OCI-LY3 (cell line): ENCODE data around the gene PPHLN1.

ENCODE experiments used
- EZH2phosphoT487 ChIP-seq: fragments of 200-600 bp; shearing (Covaris generic); IDR thresholded peaks from 2 replicates; pipeline ENCODE4 v1.6.1; 2018; ENCODE audit warnings: antibody characterized with exemption, mixed run types, low read depth
- TF ChIP-seq, protein P1 (sequence below): fragments of 200-600, 300-600 bp; sonication (generic); IDR thresholded peaks from 2 replicates; pipeline ENCODE4 v1.5.1; 2014; ENCODE audit warnings: antibody characterized with exemption, low read length, low read depth

DNA sequence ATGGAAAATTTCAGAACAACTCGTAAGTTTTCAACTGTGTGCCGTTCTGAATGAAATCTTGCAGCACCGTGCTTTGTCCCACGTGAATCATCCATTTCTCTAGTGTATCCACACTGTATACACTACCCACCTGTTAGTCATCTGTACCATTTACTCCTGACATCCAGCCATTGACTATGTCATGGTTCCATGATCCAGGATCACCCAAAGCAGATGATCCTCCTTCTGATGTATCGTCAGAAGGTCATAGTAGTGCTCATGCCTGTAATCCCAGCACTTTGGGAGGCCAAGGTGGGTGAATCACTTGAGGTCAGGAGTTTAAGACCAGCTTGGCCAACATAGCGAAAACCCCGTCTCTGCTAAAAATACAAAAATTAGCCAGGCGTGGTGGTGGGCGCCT, 122.9 kb downstream of the PPHLN1 start:
- TF ChIP-seq, protein P1, sequence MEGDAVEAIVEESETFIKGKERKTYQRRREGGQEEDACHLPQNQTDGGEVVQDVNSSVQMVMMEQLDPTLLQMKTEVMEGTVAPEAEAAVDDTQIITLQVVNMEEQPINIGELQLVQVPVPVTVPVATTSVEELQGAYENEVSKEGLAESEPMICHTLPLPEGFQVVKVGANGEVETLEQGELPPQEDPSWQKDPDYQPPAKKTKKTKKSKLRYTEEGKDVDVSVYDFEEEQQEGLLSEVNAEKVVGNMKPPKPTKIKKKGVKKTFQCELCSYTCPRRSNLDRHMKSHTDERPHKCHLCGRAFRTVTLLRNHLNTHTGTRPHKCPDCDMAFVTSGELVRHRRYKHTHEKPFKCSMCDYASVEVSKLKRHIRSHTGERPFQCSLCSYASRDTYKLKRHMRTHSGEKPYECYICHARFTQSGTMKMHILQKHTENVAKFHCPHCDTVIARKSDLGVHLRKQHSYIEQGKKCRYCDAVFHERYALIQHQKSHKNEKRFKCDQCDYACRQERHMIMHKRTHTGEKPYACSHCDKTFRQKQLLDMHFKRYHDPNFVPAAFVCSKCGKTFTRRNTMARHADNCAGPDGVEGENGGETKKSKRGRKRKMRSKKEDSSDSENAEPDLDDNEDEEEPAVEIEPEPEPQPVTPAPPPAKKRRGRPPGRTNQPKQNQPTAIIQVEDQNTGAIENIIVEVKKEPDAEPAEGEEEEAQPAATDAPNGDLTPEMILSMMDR, result no peak
- TF ChIP-seq EZH2phosphoT487, result no peak
